Astrocyte (in vitro differentiated cells and primary cell): ENCODE data around the gene ASPG.

Source experiments
- EZH2 ChIP-seq: IDR thresholded peaks from 2 replicates; pipeline ENCODE4 v1.6.1; 2012; ENCODE audit warnings: mild to moderate bottlenecking, low read length, inconsistent platforms; ENCODE audit not compliant: insufficient read depth
- TF ChIP-seq, protein P1 (sequence below): IDR thresholded peaks from 2 replicates; pipeline ENCODE4 v1.5.1; 2011; ENCODE audit warnings: low read depth, mild to moderate bottlenecking, inconsistent platforms, low read length, moderate library complexity; ENCODE audit not compliant: insufficient read depth

DNA sequence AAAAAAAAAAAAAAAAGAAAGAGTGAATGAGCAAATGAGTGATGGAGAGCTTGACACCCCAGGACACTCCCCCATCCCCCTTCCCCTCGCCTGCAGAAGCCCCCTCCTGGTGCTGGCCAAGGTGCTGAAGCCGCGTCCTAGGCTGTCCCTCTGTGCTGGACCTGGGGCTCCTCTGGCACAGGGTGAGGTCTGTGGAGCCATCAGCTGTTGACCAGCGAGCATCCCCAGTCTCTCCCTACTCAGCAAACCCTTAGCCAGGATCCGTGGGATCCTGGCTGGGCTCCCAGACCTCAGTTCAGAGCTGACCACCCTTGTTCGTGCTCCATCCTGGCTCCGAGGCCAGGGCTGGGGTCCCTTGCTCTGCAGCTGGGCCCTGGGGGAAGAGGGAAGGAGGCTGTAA, 47.5 kb downstream of the ASPG start:
- TF ChIP-seq, protein P1, sequence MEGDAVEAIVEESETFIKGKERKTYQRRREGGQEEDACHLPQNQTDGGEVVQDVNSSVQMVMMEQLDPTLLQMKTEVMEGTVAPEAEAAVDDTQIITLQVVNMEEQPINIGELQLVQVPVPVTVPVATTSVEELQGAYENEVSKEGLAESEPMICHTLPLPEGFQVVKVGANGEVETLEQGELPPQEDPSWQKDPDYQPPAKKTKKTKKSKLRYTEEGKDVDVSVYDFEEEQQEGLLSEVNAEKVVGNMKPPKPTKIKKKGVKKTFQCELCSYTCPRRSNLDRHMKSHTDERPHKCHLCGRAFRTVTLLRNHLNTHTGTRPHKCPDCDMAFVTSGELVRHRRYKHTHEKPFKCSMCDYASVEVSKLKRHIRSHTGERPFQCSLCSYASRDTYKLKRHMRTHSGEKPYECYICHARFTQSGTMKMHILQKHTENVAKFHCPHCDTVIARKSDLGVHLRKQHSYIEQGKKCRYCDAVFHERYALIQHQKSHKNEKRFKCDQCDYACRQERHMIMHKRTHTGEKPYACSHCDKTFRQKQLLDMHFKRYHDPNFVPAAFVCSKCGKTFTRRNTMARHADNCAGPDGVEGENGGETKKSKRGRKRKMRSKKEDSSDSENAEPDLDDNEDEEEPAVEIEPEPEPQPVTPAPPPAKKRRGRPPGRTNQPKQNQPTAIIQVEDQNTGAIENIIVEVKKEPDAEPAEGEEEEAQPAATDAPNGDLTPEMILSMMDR, result no peak
- no peak for TF ChIP-seq EZH2
